Hepatocyte (in vitro differentiated cells): ENCODE results near the gene NHSL2. TPM values are rescaled to one million over a fixed set of nuclear protein-coding genes. Genes with fewer than 3 reads are reported as not detected.

Experiments
- DNase-seq: peaks from one replicate; pipeline ENCODE4 v3.0.0-alpha.2; 2016; ENCODE audit warnings: low spot score
- H2AFZ ChIP-seq: fragments of 200-600 bp; sonication (generic); 2 replicates; pipeline ENCODE4 v1.6.0; 2016; ENCODE audit warnings: antibody characterized with exemption, mild to moderate bottlenecking
- H3K27ac ChIP-seq: fragments of 200-600 bp; sonication (generic); 2 replicates; pipeline ENCODE4 v1.5.1; 2016; ENCODE audit warnings: mild to moderate bottlenecking
- H3K27me3 ChIP-seq: fragments of 200-600 bp; sonication (generic); 2 replicates; pipeline ENCODE4 v1.6.1; 2016
- H3K36me3 ChIP-seq: fragments of 200-600 bp; sonication (generic); replicated peaks from 2 replicates; pipeline ENCODE4 v1.5.1; 2016; ENCODE audit warnings: low read depth; ENCODE audit not compliant: insufficient read depth
- H3K4me1 ChIP-seq: fragments of 200-600 bp; sonication (generic); 2 replicates; pipeline ENCODE4 v1.5.1; 2016; ENCODE audit warnings: mild to moderate bottlenecking, moderate library complexity; ENCODE audit not compliant: insufficient read depth
- H3K4me2 ChIP-seq: fragments of 200-600 bp; sonication (generic); 2 replicates; pipeline ENCODE4 v1.6.0; 2016
- H3K4me3 ChIP-seq: fragments of 200-600 bp; sonication (generic); 2 replicates; pipeline ENCODE4 v1.5.1; 2016; ENCODE audit warnings: mild to moderate bottlenecking
- H3K79me2 ChIP-seq: fragments of 200-600 bp; sonication (generic); 2 replicates; pipeline ENCODE4 v1.6.0; 2017; ENCODE audit warnings: mild to moderate bottlenecking
- H3K9me2 ChIP-seq: fragments of 200-600 bp; sonication (generic); replicated peaks from 2 replicates; pipeline ENCODE4 v1.6.0; 2017; ENCODE audit warnings: mild to moderate bottlenecking; ENCODE audit not compliant: insufficient read depth
- H3K9me3 ChIP-seq: fragments of 200-600 bp; sonication (generic); 2 replicates; pipeline ENCODE4 v1.5.1; 2016; ENCODE audit warnings: low read depth, mild to moderate bottlenecking
- H4K20me1 ChIP-seq: fragments of 200-600 bp; sonication (generic); 2 replicates; pipeline ENCODE4 v1.6.0; 2016; ENCODE audit warnings: mild to moderate bottlenecking; ENCODE audit not compliant: insufficient read depth, poor library complexity, severe bottlenecking
- EZH2 ChIP-seq: fragments of 200-600 bp; sonication (generic); IDR thresholded peaks from 2 replicates; pipeline ENCODE4 v1.6.1; 2016; ENCODE audit warnings: antibody characterized with exemption, mild to moderate bottlenecking, borderline replicate concordance
- EZH2phosphoT487 ChIP-seq: fragments of 200-600 bp; sonication (generic); IDR thresholded peaks from one replicate; pipeline ENCODE4 v1.6.1; 2018; ENCODE audit warnings: antibody characterized with exemption, mild to moderate bottlenecking, low read depth, moderate library complexity; ENCODE audit not compliant: unreplicated experiment, severe bottlenecking
- WGBS: methylation state at CpG from one replicate; pipeline ENCODE4 v1.1.6; 2016; ENCODE audit warnings: low lambda C conversion rate; ENCODE audit errors: missing lambda C conversion rate; 5-methylcytosine and 5-hydroxymethylcytosine counted together
- polyA plus RNA-seq: library from polyadenylated mRNA; unstranded; fragments of >200 nt; fragmentation: Nextera tagmentation; extraction: Ambion mirVana; gene quantifications from 2 replicates; pipeline ENCODE4 v1.2.1, GENCODE V29; 2016
- total RNA-seq: library from RNA; depleted of rRNA; stranded (reverse); fragments of >200 nt; gene quantifications from 2 replicates; pipeline ENCODE4 v1.2.3, GENCODE V29; 2014
- TF ChIP-seq, protein P1 (sequence below): fragments of 200-600 bp; sonication (generic); IDR thresholded peaks from 2 replicates; pipeline ENCODE4 v1.5.1; 2016; ENCODE audit warnings: antibody characterized with exemption, mild to moderate bottlenecking; ENCODE audit not compliant: poor library complexity

NHSL2 gene
- total and polyA plus RNA-seq, 2 experiments from 2014 or later, result 2.3 to 3.2 TPM

DNA sequence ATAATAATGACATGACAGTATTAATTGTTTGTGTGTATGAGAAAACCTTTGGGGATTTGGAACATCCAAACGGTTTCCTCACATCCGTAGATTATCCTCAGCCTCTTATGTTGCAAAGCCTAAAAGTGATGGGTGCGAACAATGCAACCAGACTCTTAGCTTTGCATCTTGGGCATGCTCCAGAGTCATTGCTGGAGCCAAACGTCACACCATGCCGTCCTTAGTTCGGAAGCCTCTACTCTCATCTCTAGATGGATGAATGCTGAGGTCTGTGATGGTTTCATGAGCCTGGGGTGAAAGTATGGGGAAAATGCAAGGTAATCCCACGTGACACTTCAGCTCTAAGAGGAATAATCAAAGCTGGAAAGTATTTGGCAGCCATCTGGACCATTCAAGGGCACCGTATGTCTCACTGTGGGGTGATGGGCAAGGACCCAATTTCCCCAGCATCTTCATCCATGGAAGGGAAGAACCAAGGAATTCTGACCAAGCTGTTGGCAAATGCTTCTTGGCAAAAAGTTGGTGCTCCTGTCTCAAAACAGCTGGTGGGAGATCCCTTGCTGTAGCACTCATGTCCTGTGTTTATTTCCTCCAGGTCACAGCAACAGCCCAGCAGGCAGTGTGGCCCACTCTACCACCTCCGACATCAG lies 227.3 kb downstream of the NHSL2 start:
- H3K9me3 ChIP-seq, result no peaks in the 10 kb centered on the region
- no peak for DNase-seq
- no peak overlapping the region for H2AFZ ChIP-seq
- TF ChIP-seq EZH2phosphoT487 (no peak), EZH2 (no peak)
- TF ChIP-seq, protein P1, sequence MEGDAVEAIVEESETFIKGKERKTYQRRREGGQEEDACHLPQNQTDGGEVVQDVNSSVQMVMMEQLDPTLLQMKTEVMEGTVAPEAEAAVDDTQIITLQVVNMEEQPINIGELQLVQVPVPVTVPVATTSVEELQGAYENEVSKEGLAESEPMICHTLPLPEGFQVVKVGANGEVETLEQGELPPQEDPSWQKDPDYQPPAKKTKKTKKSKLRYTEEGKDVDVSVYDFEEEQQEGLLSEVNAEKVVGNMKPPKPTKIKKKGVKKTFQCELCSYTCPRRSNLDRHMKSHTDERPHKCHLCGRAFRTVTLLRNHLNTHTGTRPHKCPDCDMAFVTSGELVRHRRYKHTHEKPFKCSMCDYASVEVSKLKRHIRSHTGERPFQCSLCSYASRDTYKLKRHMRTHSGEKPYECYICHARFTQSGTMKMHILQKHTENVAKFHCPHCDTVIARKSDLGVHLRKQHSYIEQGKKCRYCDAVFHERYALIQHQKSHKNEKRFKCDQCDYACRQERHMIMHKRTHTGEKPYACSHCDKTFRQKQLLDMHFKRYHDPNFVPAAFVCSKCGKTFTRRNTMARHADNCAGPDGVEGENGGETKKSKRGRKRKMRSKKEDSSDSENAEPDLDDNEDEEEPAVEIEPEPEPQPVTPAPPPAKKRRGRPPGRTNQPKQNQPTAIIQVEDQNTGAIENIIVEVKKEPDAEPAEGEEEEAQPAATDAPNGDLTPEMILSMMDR, result no peak
- no peaks in the 10 kb centered on the region for H3K4me1 ChIP-seq
- no peaks in the 10 kb centered on the region for H3K27me3 ChIP-seq
- no peaks in the 10 kb centered on the region for H3K36me3 ChIP-seq
- WGBS, result 81% methylated on average over 9 of the region's 9 CpGs
- H4K20me1 ChIP-seq, result no peaks in the 10 kb centered on the region
- no peak overlapping the region for H3K4me2 ChIP-seq
- H3K27ac ChIP-seq, result no peak overlapping the region
- no peak overlapping the region for H3K4me3 ChIP-seq
- H3K9me2 ChIP-seq, result no peaks in the 10 kb centered on the region
- no peaks in the 10 kb centered on the region for H3K79me2 ChIP-seq

DNA sequence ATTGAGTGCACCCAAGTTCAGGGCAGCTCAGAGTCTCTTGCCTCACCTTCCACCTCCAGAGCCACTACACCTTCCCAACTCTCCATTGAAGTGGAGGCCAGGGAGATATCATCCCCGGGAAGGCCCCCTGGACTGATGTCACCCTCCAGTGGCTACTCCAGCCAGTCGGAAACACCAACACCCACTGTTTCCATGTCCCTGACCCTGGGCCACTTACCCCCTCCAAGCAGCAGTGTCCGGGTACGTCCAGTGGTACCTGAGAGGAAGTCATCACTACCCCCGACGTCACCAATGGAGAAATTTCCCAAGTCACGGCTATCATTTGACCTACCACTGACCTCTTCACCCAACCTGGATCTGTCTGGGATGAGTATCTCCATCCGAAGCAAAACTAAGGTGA lies 228.9 kb downstream of the NHSL2 start:
- no peaks in the 10 kb centered on the region for H4K20me1 ChIP-seq
- H3K4me3 ChIP-seq, result no peak overlapping the region
- H3K27me3 ChIP-seq, result no peaks in the 10 kb centered on the region
- no peaks in the 10 kb centered on the region for H3K4me1 ChIP-seq
- no peaks in the 10 kb centered on the region for H3K9me2 ChIP-seq
- H3K9me3 ChIP-seq, result no peaks in the 10 kb centered on the region
- whole genome bisulfite sequencing, result 93% methylated on average over 8 of the region's 8 CpGs
- no peak for DNase-seq
- H3K79me2 ChIP-seq, result no peaks in the 10 kb centered on the region
- H2AFZ ChIP-seq, result no peak overlapping the region
- H3K27ac ChIP-seq, result no peak overlapping the region
- H3K4me2 ChIP-seq, result no peak overlapping the region
- no peak for TF ChIP-seq EZH2phosphoT487
- TF ChIP-seq, protein P1, result no peak
- TF ChIP-seq EZH2, result no peak
- no peaks in the 10 kb centered on the region for H3K36me3 ChIP-seq

DNA sequence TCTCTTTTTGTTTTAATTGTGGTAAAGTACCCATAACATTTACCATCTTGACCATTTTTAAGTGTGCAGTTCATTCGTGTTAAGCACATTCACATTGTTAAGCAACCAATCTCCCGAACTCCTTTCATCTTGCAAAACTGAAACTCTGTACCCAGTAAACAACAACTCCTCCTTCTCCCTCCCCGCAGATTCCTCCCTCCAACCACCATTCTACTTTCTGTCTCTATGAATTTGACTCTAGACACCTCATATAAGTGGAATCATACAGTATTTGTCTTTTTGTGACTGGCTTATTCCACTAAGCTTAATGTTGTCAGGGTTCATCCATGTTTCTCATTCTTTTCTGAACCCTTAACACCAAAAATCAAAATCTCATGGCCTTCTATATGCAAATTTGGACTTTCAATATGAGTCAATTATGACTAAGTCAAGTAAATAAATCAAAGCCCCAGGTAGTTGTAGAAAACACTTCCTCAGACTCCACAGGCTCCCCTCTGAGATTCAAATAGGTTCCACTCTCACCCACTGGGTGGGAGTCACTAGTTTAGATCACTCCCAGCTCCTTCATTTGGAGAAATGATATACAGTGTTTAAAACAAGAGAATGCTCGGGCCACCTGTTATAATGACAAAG lies 230.8 kb downstream of the NHSL2 start:
- Histone ChIP-seq H3K9me3 (no peaks in the 10 kb centered on the region), H3K4me2 (no peak overlapping the region), H3K9me2 (no peaks in the 10 kb centered on the region), H3K27ac (no peak overlapping the region), H3K27me3 (no peaks in the 10 kb centered on the region), H3K79me2 (no peaks in the 10 kb centered on the region), H3K4me1 (no peaks in the 10 kb centered on the region), H4K20me1 (no peaks in the 10 kb centered on the region), H3K36me3 (no peaks in the 10 kb centered on the region), H2AFZ (no peak overlapping the region), H3K4me3 (no peak overlapping the region)
- TF ChIP-seq, protein P1, result no peak
- TF ChIP-seq EZH2phosphoT487 (no peak), EZH2 (no peak)
- 62% methylated on average over 4 of the region's 4 CpGs for WGBS
- DNase-seq, result no peak
